ENCODE results near the gene STX18. TPM values are rescaled to one million over a fixed set of nuclear protein-coding genes. Genes with fewer than 3 reads are reported as not detected.

Gene STX18
- total RNA-seq, 6 experiments from 2014 or later: 27.5 to 37.1 (median 29.8) TPM

DNA sequence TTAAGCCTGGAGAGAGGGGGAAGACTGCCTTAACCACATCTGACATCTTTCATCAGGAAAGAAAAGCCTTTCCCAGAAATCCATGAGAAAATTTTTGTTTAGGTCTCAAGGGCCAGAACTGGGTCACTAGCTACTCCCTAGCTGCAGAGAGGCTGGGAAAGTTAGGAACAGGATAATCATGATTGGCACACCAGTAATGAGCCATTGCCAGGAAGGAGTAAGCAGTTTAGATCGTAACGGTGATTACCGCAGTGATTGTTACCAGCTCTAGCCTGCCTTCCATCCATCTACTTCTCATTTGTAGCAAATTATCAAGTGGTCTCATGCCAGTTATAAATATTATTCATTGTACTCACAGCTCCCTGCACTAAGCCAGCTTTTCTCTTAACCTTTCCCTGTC lies 22.7 kb upstream of the STX18 start:
- TF ChIP-seq CTCF (IDR thresholded peaks at IDR 0.05): no peak
- Mint-ChIP-seq H3K9me3 (peaks cover under 1% of the 10 kb centered on the region; the same call in 1 of the 2 replicates), H3K4me3 (no peak overlapping the region), H3K36me3 (ENCODE audit: low read depth) (peaks cover 22% of the 10 kb centered on the region; the same call in 1 of the 2 replicates), H3K27me3 (ENCODE audit: insufficient read depth) (peaks cover 16% of the 10 kb centered on the region), H3K27ac (no peak overlapping the region), H3K4me1 (ENCODE audit: low read depth) (peaks cover 27% of the 10 kb centered on the region)
- DNase-seq: no peak

DNA sequence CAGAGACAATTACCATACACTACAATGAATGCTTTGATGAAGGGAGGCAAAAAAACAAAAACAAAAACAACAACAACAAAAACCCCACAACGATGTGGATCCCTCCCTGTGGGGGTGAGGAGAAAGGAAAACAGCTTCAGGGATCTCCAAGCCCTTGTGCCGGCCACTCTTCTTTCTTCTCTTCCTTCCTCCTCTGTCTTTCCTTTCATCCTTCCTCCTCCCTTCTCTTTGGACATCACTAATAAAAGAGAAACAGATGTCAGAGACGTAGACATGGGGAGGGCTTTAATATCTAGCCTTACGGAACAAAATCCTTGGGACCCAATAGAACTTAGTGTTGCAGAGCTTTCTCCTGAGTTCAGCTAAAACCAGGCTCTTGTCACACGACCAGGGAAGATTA lies 18.8 kb upstream of the STX18 start:
- no peak for DNase-seq
- H3K27me3 Mint-ChIP-seq (ENCODE audit: insufficient read depth): peaks cover 16% of the 10 kb centered on the region
- H3K27ac Mint-ChIP-seq: no peak overlapping the region
- no peak for TF ChIP-seq CTCF (IDR thresholded peaks at IDR 0.05)
- no peak overlapping the region for H3K4me3 Mint-ChIP-seq
- H3K36me3 Mint-ChIP-seq (ENCODE audit: low read depth): peaks cover 21% of the 10 kb centered on the region; the same call in 1 of the 2 replicates
- H3K4me1 Mint-ChIP-seq (ENCODE audit: low read depth): peaks cover 47% of the 10 kb centered on the region
- no peaks in the 10 kb centered on the region; the same call in 1 of the 2 replicates for H3K9me3 Mint-ChIP-seq

GRCh38 chr4:4560136-4560535 lies 18.3 kb upstream of the STX18 start:
- peaks cover 16% of the 10 kb centered on the region; the same call in 1 of the 2 replicates for H3K36me3 Mint-ChIP-seq (ENCODE audit: low read depth)
- peaks cover 13% of the 10 kb centered on the region for H3K27me3 Mint-ChIP-seq (ENCODE audit: insufficient read depth)
- DNase-seq: no peak
- H3K27ac Mint-ChIP-seq: no peak overlapping the region
- peaks cover 53% of the 10 kb centered on the region for H3K4me1 Mint-ChIP-seq (ENCODE audit: low read depth)
- H3K4me3 Mint-ChIP-seq: no peak overlapping the region
- H3K9me3 Mint-ChIP-seq: no peaks in the 10 kb centered on the region; the same call in 1 of the 2 replicates
- TF ChIP-seq CTCF (IDR thresholded peaks at IDR 0.05): no peak

GRCh38 chr4:4559596-4559995 lies 17.7 kb upstream of the STX18 start:
- H3K4me1 Mint-ChIP-seq (ENCODE audit: low read depth): peaks cover 58% of the 10 kb centered on the region
- no peak overlapping the region for H3K4me3 Mint-ChIP-seq
- DNase-seq: peak; percentile 30
- H3K9me3 Mint-ChIP-seq: no peaks in the 10 kb centered on the region
- no peak overlapping the region for H3K27ac Mint-ChIP-seq
- peaks cover 10% of the 10 kb centered on the region for H3K27me3 Mint-ChIP-seq (ENCODE audit: insufficient read depth)
- no peak for TF ChIP-seq CTCF (IDR thresholded peaks at IDR 0.05)
- peaks cover 11% of the 10 kb centered on the region; the same call in 1 of the 2 replicates for H3K36me3 Mint-ChIP-seq (ENCODE audit: low read depth)

GRCh38 chr4:4558881-4559280 lies 17.0 kb upstream of the STX18 start:
- Mint-ChIP-seq H3K4me3 (no peak overlapping the region), H3K27me3 (ENCODE audit: insufficient read depth) (peaks cover 10% of the 10 kb centered on the region), H3K9me3 (no peaks in the 10 kb centered on the region), H3K4me1 (ENCODE audit: low read depth) (peaks cover 65% of the 10 kb centered on the region), H3K27ac (no peak overlapping the region), H3K36me3 (ENCODE audit: low read depth) (0 out of 2 replicates have a peak, but pooled peaks cover 7% of the 10 kb centered on the region)
- TF ChIP-seq CTCF (IDR thresholded peaks at IDR 0.05): no peak
- DNase-seq: no peak

Measured in HFFc6 (cell line).